ENCODE measurements around the gene DNMT1. TPM values are rescaled to one million over a fixed set of nuclear protein-coding genes. Genes with fewer than 3 reads are reported as not detected.

The DNMT1 gene
- total RNA-seq, 1 experiment from 2014 or later = 133 TPM

DNA sequence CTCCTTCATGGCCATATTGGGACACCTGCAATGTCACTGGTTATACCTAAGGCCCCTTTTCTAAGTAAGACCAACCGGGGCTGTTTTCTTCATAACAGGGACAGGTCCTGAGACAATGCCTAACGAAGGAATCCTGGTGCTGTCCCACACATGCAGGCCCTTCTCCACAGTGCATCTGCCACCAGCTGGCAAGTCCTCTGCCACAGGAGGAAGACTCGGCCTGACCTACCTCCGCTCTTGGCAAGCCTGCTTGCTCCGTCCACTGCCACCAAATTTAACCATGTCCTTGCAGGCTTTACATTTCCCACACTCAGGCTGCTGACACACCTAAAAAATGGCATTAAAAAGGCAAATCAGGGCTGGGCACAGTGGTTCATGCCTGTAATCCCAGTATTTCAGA is 43.2 kb downstream of the DNMT1 start:
- no peak overlapping the region for H3K4me3 Mint-ChIP-seq (ENCODE audit: low read depth, unreplicated experiment)
- H3K27me3 Mint-ChIP-seq (ENCODE audit: unreplicated experiment) = no peaks in the 10 kb centered on the region
- intact Hi-C loops (cut with micrococcal nuclease; ENCODE audit: unreplicated experiment) = no loop called here
- TF ChIP-seq, protein P1, sequence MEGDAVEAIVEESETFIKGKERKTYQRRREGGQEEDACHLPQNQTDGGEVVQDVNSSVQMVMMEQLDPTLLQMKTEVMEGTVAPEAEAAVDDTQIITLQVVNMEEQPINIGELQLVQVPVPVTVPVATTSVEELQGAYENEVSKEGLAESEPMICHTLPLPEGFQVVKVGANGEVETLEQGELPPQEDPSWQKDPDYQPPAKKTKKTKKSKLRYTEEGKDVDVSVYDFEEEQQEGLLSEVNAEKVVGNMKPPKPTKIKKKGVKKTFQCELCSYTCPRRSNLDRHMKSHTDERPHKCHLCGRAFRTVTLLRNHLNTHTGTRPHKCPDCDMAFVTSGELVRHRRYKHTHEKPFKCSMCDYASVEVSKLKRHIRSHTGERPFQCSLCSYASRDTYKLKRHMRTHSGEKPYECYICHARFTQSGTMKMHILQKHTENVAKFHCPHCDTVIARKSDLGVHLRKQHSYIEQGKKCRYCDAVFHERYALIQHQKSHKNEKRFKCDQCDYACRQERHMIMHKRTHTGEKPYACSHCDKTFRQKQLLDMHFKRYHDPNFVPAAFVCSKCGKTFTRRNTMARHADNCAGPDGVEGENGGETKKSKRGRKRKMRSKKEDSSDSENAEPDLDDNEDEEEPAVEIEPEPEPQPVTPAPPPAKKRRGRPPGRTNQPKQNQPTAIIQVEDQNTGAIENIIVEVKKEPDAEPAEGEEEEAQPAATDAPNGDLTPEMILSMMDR (IDR thresholded peaks at IDR 0.05; ENCODE audit: unreplicated experiment) = no peak
- BruUV-seq (replicated peaks) = no TSS peak
- DNase-seq = no peak
- H3K36me3 Mint-ChIP-seq (ENCODE audit: insufficient read depth, unreplicated experiment) = peaks cover 39% of the 10 kb centered on the region
- CTCF ChIA-PET = no interaction called here
- H3K9me3 Mint-ChIP-seq (ENCODE audit: low read depth, unreplicated experiment) = no peaks in the 10 kb centered on the region
- H3K27ac Mint-ChIP-seq (ENCODE audit: unreplicated experiment) = no peak overlapping the region
- H3K4me1 Mint-ChIP-seq (ENCODE audit: low read depth, unreplicated experiment) = no peaks in the 10 kb centered on the region

DNA sequence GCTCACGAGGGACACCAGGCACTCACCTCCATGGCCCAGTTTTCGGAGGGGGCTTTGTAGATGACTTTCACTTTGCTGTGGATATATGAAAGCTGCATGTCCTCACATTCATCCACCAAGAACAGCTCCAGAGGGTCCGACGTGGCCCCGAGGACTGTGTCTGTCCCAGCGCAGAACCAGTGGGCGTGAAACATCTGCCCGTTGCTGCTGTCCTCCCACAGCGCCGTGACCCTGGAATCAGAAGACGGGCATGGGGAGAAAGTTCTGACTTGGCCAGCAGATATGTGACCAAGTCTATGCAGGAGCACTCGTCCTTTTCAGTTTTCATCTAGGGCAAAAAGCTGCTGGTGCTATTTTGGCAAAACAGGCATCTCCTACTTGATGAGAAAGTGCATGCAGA is 45.3 kb downstream of the DNMT1 start:
- CTCF ChIA-PET = no interaction called here
- Mint-ChIP-seq H3K4me3 (ENCODE audit: low read depth, unreplicated experiment) (no peak overlapping the region), H3K27ac (ENCODE audit: unreplicated experiment) (no peak overlapping the region), H3K36me3 (ENCODE audit: insufficient read depth, unreplicated experiment) (peaks cover 31% of the 10 kb centered on the region), H3K27me3 (ENCODE audit: unreplicated experiment) (no peaks in the 10 kb centered on the region), H3K4me1 (ENCODE audit: low read depth, unreplicated experiment) (no peaks in the 10 kb centered on the region), H3K9me3 (ENCODE audit: low read depth, unreplicated experiment) (no peaks in the 10 kb centered on the region)
- intact Hi-C loops (cut with micrococcal nuclease; ENCODE audit: unreplicated experiment) = no loop called here
- TF ChIP-seq, protein P1 (IDR thresholded peaks at IDR 0.05; ENCODE audit: unreplicated experiment) = no peak
- no peak for DNase-seq
- BruUV-seq (replicated peaks) = no TSS peak

DNA sequence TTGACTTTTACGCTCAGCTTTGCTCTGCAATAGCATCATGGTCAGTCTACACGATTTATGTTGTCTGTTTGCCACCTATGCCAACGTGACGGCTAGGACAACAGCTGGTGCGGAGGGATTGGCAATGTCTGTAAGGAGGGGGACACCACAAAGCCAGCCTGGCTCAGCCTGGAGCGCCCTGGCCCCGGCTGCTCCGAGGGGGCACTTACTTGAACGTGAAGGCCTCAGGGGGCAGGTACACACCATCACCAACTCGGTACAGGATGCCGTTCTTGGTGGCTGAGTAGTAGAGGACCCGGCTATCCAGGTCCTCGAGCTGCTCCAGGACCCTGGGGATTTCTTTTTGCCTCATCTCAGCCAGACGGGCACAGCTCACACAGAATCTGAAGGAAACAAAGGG is 48.6 kb downstream of the DNMT1 start:
- CTCF ChIA-PET = no interaction called here
- no peaks in the 10 kb centered on the region for H3K4me1 Mint-ChIP-seq (ENCODE audit: low read depth, unreplicated experiment)
- TF ChIP-seq, protein P1 (IDR thresholded peaks at IDR 0.05; ENCODE audit: unreplicated experiment) = no peak
- H3K27me3 Mint-ChIP-seq (ENCODE audit: unreplicated experiment) = no peaks in the 10 kb centered on the region
- peaks cover 21% of the 10 kb centered on the region for H3K36me3 Mint-ChIP-seq (ENCODE audit: insufficient read depth, unreplicated experiment)
- no peak overlapping the region for H3K4me3 Mint-ChIP-seq (ENCODE audit: low read depth, unreplicated experiment)
- intact Hi-C loops (cut with micrococcal nuclease; ENCODE audit: unreplicated experiment) = no loop called here
- DNase-seq = no peak
- no TSS peak for BruUV-seq (replicated peaks)
- no peaks in the 10 kb centered on the region for H3K9me3 Mint-ChIP-seq (ENCODE audit: low read depth, unreplicated experiment)
- no peak overlapping the region for H3K27ac Mint-ChIP-seq (ENCODE audit: unreplicated experiment)

DNA sequence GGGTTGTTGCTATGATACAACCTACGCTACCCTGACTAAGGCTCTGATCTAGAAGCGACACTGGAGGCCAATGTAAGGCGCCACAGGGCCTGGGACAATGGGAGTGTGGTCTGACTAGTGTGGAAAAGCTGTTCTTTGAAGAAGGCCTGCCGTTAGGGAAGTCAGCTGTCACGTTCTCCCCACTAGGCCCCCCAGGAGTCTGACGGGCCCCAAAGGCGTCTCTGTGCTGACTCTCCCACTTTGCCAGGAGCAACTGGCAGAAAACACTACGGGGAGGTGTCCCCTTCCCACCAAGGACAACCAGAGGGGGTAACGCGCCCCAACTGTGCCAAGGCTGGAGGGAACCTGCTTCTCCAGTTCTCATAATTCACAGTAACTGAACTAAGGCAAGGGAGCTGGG is 49.7 kb downstream of the DNMT1 start:
- no peak overlapping the region for H3K27ac Mint-ChIP-seq (ENCODE audit: unreplicated experiment)
- no peaks in the 10 kb centered on the region for H3K27me3 Mint-ChIP-seq (ENCODE audit: unreplicated experiment)
- intact Hi-C loops (cut with micrococcal nuclease; ENCODE audit: unreplicated experiment) = no loop called here
- H3K4me3 Mint-ChIP-seq (ENCODE audit: low read depth, unreplicated experiment) = no peak overlapping the region
- CTCF ChIA-PET = interaction anchor here (0.6 kb wide), 1 partner anchor 31 kb away, joined by 3 read pairs; no protein-coding TSS in a partner anchor
- H3K36me3 Mint-ChIP-seq (ENCODE audit: insufficient read depth, unreplicated experiment) = peaks cover 21% of the 10 kb centered on the region
- TF ChIP-seq, protein P1 (IDR thresholded peaks at IDR 0.05; ENCODE audit: unreplicated experiment) = no peak
- H3K9me3 Mint-ChIP-seq (ENCODE audit: low read depth, unreplicated experiment) = no peaks in the 10 kb centered on the region
- BruUV-seq (replicated peaks) = no TSS peak
- no peaks in the 10 kb centered on the region for H3K4me1 Mint-ChIP-seq (ENCODE audit: low read depth, unreplicated experiment)
- DNase-seq = no peak
